Medulla oblongata (tissue), 1 donor: ENCODE measurements around the gene VSIG8.

ENCODE experiments used
- DNase-seq: peaks from one replicate; pipeline ENCODE4 v3.0.0-alpha.2; 2015; ENCODE audit errors: extremely low spot score

The VSIG8 gene

GRCh38 chr1:159829273-159829634 is 33.2 kb downstream of the VSIG8 start:
- peak; percentile 84 for DNase-seq

- DNase-seq, result no peak
Measured at GRCh38 chr1:159828581-159829272, 33.7 kb downstream of the VSIG8 start.

DNA sequence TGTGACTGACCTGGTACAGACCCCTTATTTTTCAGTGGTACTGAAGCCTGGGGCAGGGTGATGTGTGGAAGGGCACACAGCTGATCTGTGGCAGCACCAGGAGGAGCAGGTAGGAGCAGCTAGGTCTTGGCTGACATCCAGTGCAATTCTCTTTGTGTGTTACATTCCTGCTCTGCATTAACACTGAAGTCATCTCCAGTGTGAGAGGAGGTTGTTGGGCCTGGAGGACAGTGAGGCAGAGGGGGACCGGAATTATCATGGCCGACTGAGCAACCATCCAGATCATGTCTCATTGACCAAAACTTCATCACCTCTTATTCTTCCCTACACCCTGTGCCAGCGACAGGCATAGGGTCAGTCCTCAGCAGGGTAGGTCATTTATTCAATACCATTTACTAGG is 34.3 kb downstream of the VSIG8 start:
- DNase-seq, result no peak

DNA sequence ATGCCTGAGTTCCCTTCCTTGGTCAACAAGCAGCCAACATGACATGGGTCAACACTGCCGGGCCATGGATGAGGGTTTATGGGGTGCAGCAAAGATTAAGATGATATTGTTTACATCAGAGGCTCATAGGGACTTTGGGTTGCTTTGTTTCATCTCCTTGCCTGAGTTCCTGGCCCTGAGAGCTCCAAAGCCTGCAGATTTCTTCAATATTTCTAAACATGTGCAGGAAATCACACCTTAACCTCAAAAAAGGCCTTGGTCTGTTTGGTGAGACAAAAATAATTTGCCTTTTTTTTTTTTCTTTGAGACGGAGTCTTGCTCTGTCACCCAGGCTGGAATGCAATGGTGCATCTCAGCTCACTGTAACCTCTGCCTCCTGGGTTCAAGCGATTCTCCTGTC is 34.9 kb downstream of the VSIG8 start:
- DNase-seq, result no peak

DNA sequence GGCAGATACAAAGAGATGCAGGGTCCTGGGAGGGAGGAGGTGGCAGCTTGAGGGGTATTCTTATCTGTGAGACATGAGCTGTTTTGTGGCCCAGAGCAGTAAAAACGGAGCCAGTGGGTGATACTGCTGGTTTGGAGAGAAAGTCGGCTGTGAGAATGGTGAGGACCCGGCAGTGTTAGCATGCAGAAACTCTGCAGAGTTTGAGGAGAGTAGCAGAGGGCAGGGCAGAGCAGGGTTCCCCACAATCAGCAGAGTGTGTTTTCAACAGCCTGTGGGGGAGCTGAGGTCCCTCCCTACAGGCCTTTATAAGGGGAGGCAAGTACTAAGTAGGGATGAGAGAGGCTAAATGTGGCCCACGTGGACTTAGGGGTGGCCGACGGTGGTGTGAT is 35.4 kb downstream of the VSIG8 start:
- no peak for DNase-seq

- DNase-seq, result peak; percentile 64
Measured at GRCh38 chr1:159826441-159827101, 35.9 kb downstream of the VSIG8 start, which contains the start of gene SLAMF8. SLAMF8 (plus strand) TSS chr1:159826873; CDS start chr1:159826899, 26 bp downstream.

DNA sequence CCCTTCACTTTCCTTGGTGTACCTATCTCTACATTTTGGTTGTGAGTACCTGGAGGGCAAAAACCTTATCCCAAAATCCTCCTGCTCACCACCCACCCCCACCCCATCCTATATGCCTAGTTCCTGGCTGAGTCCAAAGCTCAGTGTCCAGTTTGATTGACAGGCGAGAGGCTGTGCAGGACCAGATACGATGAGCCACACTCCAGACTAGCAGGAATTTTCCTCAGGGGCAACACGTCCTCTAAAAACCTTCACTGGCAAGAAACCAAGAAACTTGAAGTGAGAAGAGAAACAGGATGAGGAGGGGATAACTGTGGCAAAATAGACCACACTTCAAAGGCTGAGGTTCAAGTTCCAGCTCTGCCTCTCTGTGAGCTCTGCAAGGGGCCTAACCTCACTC is 36.9 kb downstream of the VSIG8 start:
- DNase-seq, result no peak

- no peak for DNase-seq
Measured at GRCh38 chr1:159823406-159823805, 39.1 kb downstream of the VSIG8 start.

- no peak for DNase-seq
Measured at GRCh38 chr1:159821171-159821867, 41.1 kb downstream of the VSIG8 start.

- DNase-seq, result no peak
Measured at GRCh38 chr1:159817276-159818041, 45.0 kb downstream of the VSIG8 start.

DNA sequence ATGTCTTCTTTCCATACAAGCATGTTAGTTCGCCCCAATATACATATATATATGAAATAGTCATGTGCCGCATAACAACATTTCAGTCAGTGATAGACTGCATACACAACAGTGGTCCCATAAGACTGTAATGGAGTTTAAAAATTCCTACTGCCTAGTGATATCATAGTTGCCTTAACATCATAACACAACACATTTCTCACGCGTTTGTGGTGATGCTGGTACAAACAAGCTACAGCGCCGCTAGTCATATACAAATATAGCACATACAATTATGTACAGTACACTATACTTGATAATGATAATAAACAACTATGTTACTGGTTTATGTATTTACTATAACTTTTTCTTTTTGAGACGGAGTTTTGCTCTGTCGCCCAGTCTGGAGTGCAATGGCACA is 46.5 kb downstream of the VSIG8 start:
- no peak for DNase-seq

DNA sequence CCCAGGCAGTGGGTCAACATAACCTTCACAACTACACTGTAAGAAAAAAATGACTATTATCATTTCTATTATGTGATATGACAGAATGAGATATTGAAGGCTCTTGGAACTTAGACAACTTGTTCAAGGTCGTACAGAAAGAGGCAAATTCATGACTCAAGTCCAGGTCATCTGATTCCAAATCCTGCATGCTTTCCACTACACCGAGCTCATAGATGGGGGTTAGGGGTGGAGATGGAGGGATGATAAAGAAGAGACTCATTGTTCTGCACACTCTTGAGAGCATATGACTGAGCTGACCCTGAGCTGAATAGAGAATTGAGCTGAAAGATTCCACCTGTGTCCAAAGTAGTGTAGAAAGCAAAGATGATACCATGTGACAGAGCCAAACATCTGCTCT is 57.5 kb downstream of the VSIG8 start:
- no peak for DNase-seq
